IMR-90 (cell line): ENCODE results near the gene BCCIP. TPM values are rescaled to one million over a fixed set of nuclear protein-coding genes. Genes with fewer than 3 reads are reported as not detected.

Experiments
- ATAC-seq: fragments of 200-7000 bp; cut with Tn5 transposase; 2 replicates; pipeline ENCODE4 v1.9.1; 2020; ENCODE audit warnings: low read depth, mild to moderate bottlenecking, moderate library complexity
- BruUV-seq: library from RNA; stranded (reverse); fragments of 400-500 nt; replicated peaks from 2 replicates; lab custom pipeline; 2021; lab: Mats Ljungman, UMichigan
- CTCF ChIA-PET: fragments of 300-600 bp; formaldehyde crosslinking; extraction: SDS; loops from one replicate; lab custom pipeline; 2021; ENCODE audit warnings: antibody characterized with exemption; lab: Yijun Ruan, JAX
- POLR2A ChIA-PET: fragments of 300-600 bp; sonication (Branson Sonifier 250); formaldehyde crosslinking; loops from one replicate; lab custom pipeline; 2022; ENCODE audit warnings: antibody characterized with exemption; ENCODE audit not compliant: unreplicated experiment; lab: Charles Lee
- DNase-seq: peaks from one replicate; pipeline ENCODE4 v3.0.0; 2013
- H2AFZ ChIP-seq: replicated peaks from 2 replicates; pipeline ENCODE3; 2013; ENCODE audit warnings: low read length, mild to moderate bottlenecking; ENCODE audit not compliant: poor library complexity
- H2AK5ac ChIP-seq: 2 replicates; pipeline ENCODE4 v1.6.1; 2013; ENCODE audit warnings: low read depth, low read length, inconsistent platforms
- H2AK9ac ChIP-seq: replicated peaks from 2 replicates; pipeline ENCODE3; 2013; ENCODE audit warnings: mild to moderate bottlenecking, low read depth, low read length, moderate library complexity; ENCODE audit not compliant: poor library complexity
- H2BK120ac ChIP-seq: 2 replicates; pipeline ENCODE4 v1.6.1; 2013; ENCODE audit warnings: low read depth, low read length, inconsistent platforms
- H2BK15ac ChIP-seq: 3 replicates; pipeline ENCODE4 v1.6.1; 2013; ENCODE audit warnings: low read depth, low read length, inconsistent platforms
- H2BK20ac ChIP-seq: 2 replicates; pipeline ENCODE4 v1.6.1; 2013; ENCODE audit warnings: low read depth, mild to moderate bottlenecking, inconsistent platforms, low read length, moderate library complexity
- H2BK5ac ChIP-seq: 2 replicates; pipeline ENCODE4 v1.6.1; 2013; ENCODE audit warnings: mild to moderate bottlenecking, low read depth, low read length, inconsistent platforms; ENCODE audit not compliant: poor library complexity, severe bottlenecking
- H3K14ac ChIP-seq: replicated peaks from 2 replicates; pipeline ENCODE4 v1.6.1; 2013; ENCODE audit warnings: low read depth, low read length, inconsistent platforms
- H3K18ac ChIP-seq: 2 replicates; pipeline ENCODE4 v1.6.1; 2013; ENCODE audit warnings: low read depth, low read length, control low read depth
- H3K23ac ChIP-seq: 2 replicates; pipeline ENCODE4 v1.6.1; 2013; ENCODE audit warnings: low read depth, low read length, inconsistent platforms
- H3K27ac ChIP-seq: 2 replicates; pipeline ENCODE4 v1.5.1; 2013; ENCODE audit warnings: mild to moderate bottlenecking, control low read depth, low read length; ENCODE audit not compliant: insufficient read depth
- H3K27me3 ChIP-seq: 2 replicates; pipeline ENCODE4 v1.6.1; 2013; ENCODE audit warnings: low read length; ENCODE audit not compliant: control insufficient read depth, insufficient read depth
- H3K36me3 ChIP-seq: 2 replicates; pipeline ENCODE4 v1.6.1; 2013; ENCODE audit warnings: low read length, mixed read lengths; ENCODE audit not compliant: control insufficient read depth, insufficient read depth
- H3K4ac ChIP-seq: 2 replicates; pipeline ENCODE4 v1.6.1; 2013; ENCODE audit warnings: low read depth, low read length, inconsistent platforms
- H3K4me1 ChIP-seq: 2 replicates; pipeline ENCODE4 v1.6.1; 2013; ENCODE audit warnings: low read length, mixed read lengths; ENCODE audit not compliant: control insufficient read depth, insufficient read depth
- H3K4me2 ChIP-seq: 2 replicates; pipeline ENCODE4 v1.6.1; 2013; ENCODE audit warnings: low read depth, mild to moderate bottlenecking, control low read depth, low read length, moderate library complexity
- H3K4me3 ChIP-seq: 2 replicates; pipeline ENCODE4 v1.5.1; 2013; ENCODE audit warnings: low read depth, mild to moderate bottlenecking, control low read depth, low read length, moderate library complexity; ENCODE audit not compliant: insufficient read depth
- H3K56ac ChIP-seq: 2 replicates; pipeline ENCODE4 v1.6.1; 2013; ENCODE audit warnings: low read length, inconsistent platforms; ENCODE audit not compliant: insufficient read depth; ENCODE audit errors: extremely low read depth
- H3K79me1 ChIP-seq, 2 experiments: 2 replicates each; pipeline ENCODE4 v1.6.1; 2013; ENCODE audit warnings: low read length in 2 of 2, inconsistent platforms in 1 of 2, low read depth in 1 of 2
- H3K9ac ChIP-seq: 2 replicates; pipeline ENCODE4 v1.6.1; 2013; ENCODE audit warnings: low read depth, low read length, control low read depth
- H3K9me1 ChIP-seq: 2 replicates; pipeline ENCODE4 v1.6.1; 2013; ENCODE audit warnings: low read length, inconsistent platforms; ENCODE audit not compliant: insufficient read depth
- H3K9me3 ChIP-seq: 2 replicates; pipeline ENCODE4 v1.6.1; 2013; ENCODE audit warnings: low read length; ENCODE audit not compliant: control insufficient read depth, insufficient read depth
- H4K20me1 ChIP-seq: 2 replicates; pipeline ENCODE4 v1.6.1; 2013; ENCODE audit warnings: low read length, inconsistent platforms; ENCODE audit not compliant: insufficient read depth
- H4K5ac ChIP-seq: 2 replicates; pipeline ENCODE4 v1.6.1; 2013; ENCODE audit warnings: mild to moderate bottlenecking, low read depth, low read length, control low read depth
- H4K8ac ChIP-seq, 2 experiments: 2 replicates each; pipeline ENCODE4 v1.6.1; 2013; ENCODE audit warnings: low read depth in 2 of 2, low read length in 2 of 2, control low read depth in 1 of 2, inconsistent platforms in 1 of 2
- H4K91ac ChIP-seq: 2 replicates; pipeline ENCODE4 v1.6.1; 2013; ENCODE audit warnings: low read depth, low read length, inconsistent platforms; ENCODE audit not compliant: insufficient read depth
- BHLHE40 ChIP-seq: fragments of 150-350 bp; IDR thresholded peaks from 2 replicates; pipeline ENCODE4 v1.6.1; 2016; ENCODE audit warnings: mild to moderate bottlenecking, low read depth, low read length
- CEBPB ChIP-seq: IDR thresholded peaks from 2 replicates; pipeline ENCODE4 v1.6.1; 2012; ENCODE audit warnings: low read depth, low read length, improper control_type of control experiment
- CHD1 ChIP-seq: IDR thresholded peaks from 2 replicates; pipeline ENCODE4 v1.6.1; 2012; ENCODE audit warnings: low read depth, low read length, improper control_type of control experiment
- FOS ChIP-seq: fragments of 150-350 bp; IDR thresholded peaks from 2 replicates; pipeline ENCODE4 v1.6.1; 2016; ENCODE audit warnings: low read depth, low read length
- MAFK ChIP-seq: IDR thresholded peaks from 2 replicates; pipeline ENCODE4 v1.6.1; 2012; ENCODE audit warnings: low read depth, low read length, improper control_type of control experiment
- MAZ ChIP-seq: IDR thresholded peaks from 2 replicates; pipeline ENCODE4 v1.6.1; 2012; ENCODE audit warnings: low read depth, mild to moderate bottlenecking, low read length, improper control_type of control experiment, moderate library complexity, borderline replicate concordance
- MXI1 ChIP-seq: IDR thresholded peaks from 2 replicates; pipeline ENCODE4 v1.6.1; 2012; ENCODE audit warnings: low read depth, mild to moderate bottlenecking, low read length, moderate library complexity, borderline replicate concordance
- NFE2L2 ChIP-seq: fragments of 150-350 bp; IDR thresholded peaks from 2 replicates; pipeline ENCODE4 v1.6.1; 2016; ENCODE audit warnings: low read depth, mild to moderate bottlenecking, low read length
- POLR2A ChIP-seq: IDR thresholded peaks from 2 replicates; pipeline ENCODE4 v1.6.1; 2012; ENCODE audit warnings: mild to moderate bottlenecking, low read depth, low read length
- RAD21 ChIP-seq: IDR thresholded peaks from 2 replicates; pipeline ENCODE4 v1.6.1; 2012; ENCODE audit warnings: low read length, improper control_type of control experiment
- RCOR1 ChIP-seq: IDR thresholded peaks from 2 replicates; pipeline ENCODE4 v1.6.1; 2012; ENCODE audit warnings: mild to moderate bottlenecking, low read length, improper control_type of control experiment; ENCODE audit not compliant: insufficient replicate concordance
- RFX5 ChIP-seq: IDR thresholded peaks from 2 replicates; pipeline ENCODE4 v1.8.0; 2012; ENCODE audit warnings: low read depth, mild to moderate bottlenecking, low read length, moderate library complexity
- SMC3 ChIP-seq: fragments of 150-350 bp; IDR thresholded peaks from 2 replicates; pipeline ENCODE4 v1.6.1; 2016; ENCODE audit warnings: low read depth, mild to moderate bottlenecking, antibody characterized with exemption, low read length, moderate library complexity
- WGBS, 2 experiments: methylation state at CpG; one replicate each; pipeline versions ENCODE4 v1.1.5 to v1.1.7; 2013; ENCODE audit warnings: missing lambda C conversion rate in 2 of 2; ENCODE audit not compliant: insufficient read length in 1 of 2; ENCODE audit errors: extremely low coverage in 2 of 2; 5-methylcytosine and 5-hydroxymethylcytosine counted together
- dilution Hi-C: fragments of 300-500 bp; cut with HindIII; formaldehyde crosslinking; loops from one replicate; pipeline ENCODE4 v1.14.3; 2018; ENCODE audit warnings: low sequenced_read_pairs; ENCODE audit not compliant: unreplicated experiment
- in situ Hi-C: fragments of 300-500 bp; cut with MboI; formaldehyde crosslinking; loops from 3 replicates; pipeline ENCODE4 v1.14.3; 2019; ENCODE audit warnings: low sequenced_read_pairs, inconsistent platforms, mixed read lengths
- intact Hi-C: fragments of 100-400 bp; cut with micrococcal nuclease; formaldehyde crosslinking; loops from 2 replicates; pipeline ENCODE4 v1.10.0; 2022
- polyA plus RNA-seq, 3 experiments: library from polyadenylated mRNA; depleted of rRNA; stranded (reverse); fragments of >200 nt; gene quantifications; 2 replicates each; pipeline ENCODE4 v1.2.3, GENCODE V29; 2012; ENCODE audit warnings: low replicate concordance in 1 of 3
- total RNA-seq: library from RNA; depleted of rRNA; stranded (reverse); fragments of >200 nt; gene quantifications from 2 replicates; pipeline ENCODE4 v1.2.3, GENCODE V29; 2012
- TF ChIP-seq, protein P1 (sequence below): fragments of 150-350 bp; IDR thresholded peaks from 2 replicates; pipeline ENCODE4 v1.6.1; 2017; ENCODE audit warnings: mild to moderate bottlenecking, antibody characterized with exemption, low read length, low read depth
- TF ChIP-seq, protein P2 (sequence below): conservative IDR thresholded peaks from 2 replicates; pipeline ENCODE4 v1.5.1; 2012; ENCODE audit warnings: mild to moderate bottlenecking, low read depth, low read length, improper control_type of control experiment
- TF ChIP-seq, protein P3 (sequence below): fragments of 150-350 bp; IDR thresholded peaks from 2 replicates; pipeline ENCODE4 v1.6.1; 2016; ENCODE audit warnings: low read depth, mild to moderate bottlenecking, low read length, moderate library complexity, borderline replicate concordance

The BCCIP gene
- total and polyA plus RNA-seq, 2 of the 4 experiments (the other 2 are of a cell fraction) = 31.9 to 49.2 TPM

DNA sequence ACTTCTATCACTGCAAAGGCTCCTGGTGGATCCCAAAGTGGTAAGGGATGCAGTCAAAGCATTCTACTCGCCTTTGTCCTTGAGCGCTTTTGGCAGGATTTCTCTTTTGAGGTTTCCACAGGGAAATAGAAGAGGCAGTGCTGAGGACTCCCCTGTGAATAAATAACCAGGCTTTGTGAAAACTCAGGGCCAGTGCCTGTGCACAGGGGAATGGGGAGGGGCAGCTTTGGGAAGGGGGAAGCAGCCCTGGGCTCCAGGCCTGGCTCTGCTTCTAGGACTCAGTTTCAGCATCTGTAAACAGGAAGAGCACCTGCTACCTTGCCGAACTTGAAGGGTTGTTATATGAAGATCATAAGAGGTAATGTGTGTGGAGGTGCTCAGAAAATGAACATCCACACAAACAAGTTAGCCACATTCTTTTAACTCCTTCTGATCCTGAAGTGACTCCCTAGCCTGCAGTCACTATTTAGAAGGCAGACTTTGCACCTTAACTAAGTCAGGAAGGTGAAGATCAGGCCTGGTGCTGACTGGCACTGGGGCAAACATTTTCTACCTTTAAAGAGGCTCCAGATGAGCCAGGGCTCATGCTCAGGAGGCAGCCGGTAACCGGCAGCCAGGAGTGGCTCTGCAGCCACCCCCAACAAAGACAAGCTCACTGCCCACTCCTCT is 25.2 kb upstream of the BCCIP start:
- H3K56ac ChIP-seq = no peak overlapping the region
- no peak overlapping the region for H2BK20ac ChIP-seq
- H3K27ac ChIP-seq = no peak overlapping the region
- 72% methylated on average over 4 of the region's 5 CpGs; no CpG with 5 or more reads in 1 of the 2 experiments for WGBS, 2 experiments
- no peak overlapping the region for H3K4me3 ChIP-seq
- TF ChIP-seq BHLHE40 (no peak), POLR2A (no peak), CHD1 (no peak), MAZ (no peak), CEBPB (no peak), RCOR1 (no peak), RFX5 (no peak), MAFK (no peak), RAD21 (no peak), FOS (no peak), NFE2L2 (no peak), MXI1 (no peak), SMC3 (no peak)
- TF ChIP-seq, protein P1, sequence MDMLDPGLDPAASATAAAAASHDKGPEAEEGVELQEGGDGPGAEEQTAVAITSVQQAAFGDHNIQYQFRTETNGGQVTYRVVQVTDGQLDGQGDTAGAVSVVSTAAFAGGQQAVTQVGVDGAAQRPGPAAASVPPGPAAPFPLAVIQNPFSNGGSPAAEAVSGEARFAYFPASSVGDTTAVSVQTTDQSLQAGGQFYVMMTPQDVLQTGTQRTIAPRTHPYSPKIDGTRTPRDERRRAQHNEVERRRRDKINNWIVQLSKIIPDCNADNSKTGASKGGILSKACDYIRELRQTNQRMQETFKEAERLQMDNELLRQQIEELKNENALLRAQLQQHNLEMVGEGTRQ = no peak
- TF ChIP-seq, protein P2, sequence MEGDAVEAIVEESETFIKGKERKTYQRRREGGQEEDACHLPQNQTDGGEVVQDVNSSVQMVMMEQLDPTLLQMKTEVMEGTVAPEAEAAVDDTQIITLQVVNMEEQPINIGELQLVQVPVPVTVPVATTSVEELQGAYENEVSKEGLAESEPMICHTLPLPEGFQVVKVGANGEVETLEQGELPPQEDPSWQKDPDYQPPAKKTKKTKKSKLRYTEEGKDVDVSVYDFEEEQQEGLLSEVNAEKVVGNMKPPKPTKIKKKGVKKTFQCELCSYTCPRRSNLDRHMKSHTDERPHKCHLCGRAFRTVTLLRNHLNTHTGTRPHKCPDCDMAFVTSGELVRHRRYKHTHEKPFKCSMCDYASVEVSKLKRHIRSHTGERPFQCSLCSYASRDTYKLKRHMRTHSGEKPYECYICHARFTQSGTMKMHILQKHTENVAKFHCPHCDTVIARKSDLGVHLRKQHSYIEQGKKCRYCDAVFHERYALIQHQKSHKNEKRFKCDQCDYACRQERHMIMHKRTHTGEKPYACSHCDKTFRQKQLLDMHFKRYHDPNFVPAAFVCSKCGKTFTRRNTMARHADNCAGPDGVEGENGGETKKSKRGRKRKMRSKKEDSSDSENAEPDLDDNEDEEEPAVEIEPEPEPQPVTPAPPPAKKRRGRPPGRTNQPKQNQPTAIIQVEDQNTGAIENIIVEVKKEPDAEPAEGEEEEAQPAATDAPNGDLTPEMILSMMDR = no peak
- TF ChIP-seq, protein P3, sequence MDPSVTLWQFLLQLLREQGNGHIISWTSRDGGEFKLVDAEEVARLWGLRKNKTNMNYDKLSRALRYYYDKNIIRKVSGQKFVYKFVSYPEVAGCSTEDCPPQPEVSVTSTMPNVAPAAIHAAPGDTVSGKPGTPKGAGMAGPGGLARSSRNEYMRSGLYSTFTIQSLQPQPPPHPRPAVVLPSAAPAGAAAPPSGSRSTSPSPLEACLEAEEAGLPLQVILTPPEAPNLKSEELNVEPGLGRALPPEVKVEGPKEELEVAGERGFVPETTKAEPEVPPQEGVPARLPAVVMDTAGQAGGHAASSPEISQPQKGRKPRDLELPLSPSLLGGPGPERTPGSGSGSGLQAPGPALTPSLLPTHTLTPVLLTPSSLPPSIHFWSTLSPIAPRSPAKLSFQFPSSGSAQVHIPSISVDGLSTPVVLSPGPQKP = no peak
- ChIA-PET CTCF (no interaction called here), POLR2A (no interaction called here)
- H3K36me3 ChIP-seq = peaks cover 27% of the 10 kb centered on the region
- H3K4me1 ChIP-seq = no peaks in the 10 kb centered on the region
- no peak overlapping the region for H2AFZ ChIP-seq
- no peaks in the 10 kb centered on the region for H3K9me3 ChIP-seq
- dilution Hi-C loops (no loop called here), intact Hi-C loops (no loop called here), in situ Hi-C loops (no loop called here)
- no peaks in the 10 kb centered on the region for H4K20me1 ChIP-seq
- H2BK5ac ChIP-seq = no peak overlapping the region
- H4K91ac ChIP-seq = no peak overlapping the region
- H4K5ac ChIP-seq = no peak overlapping the region
- no peak overlapping the region for H3K14ac ChIP-seq
- peaks cover 3% of the 10 kb centered on the region for H3K9me1 ChIP-seq
- no TSS peak for BruUV-seq
- no peak overlapping the region for H3K4ac ChIP-seq
- H2BK120ac ChIP-seq = no peak overlapping the region
- ATAC-seq = no peak
- H2AK9ac ChIP-seq = no peak overlapping the region
- DNase-seq = no peak
- H3K18ac ChIP-seq = no peak overlapping the region
- H3K23ac ChIP-seq = no peak overlapping the region
- no peak overlapping the region for H3K9ac ChIP-seq
- H3K27me3 ChIP-seq = no peaks in the 10 kb centered on the region
- no peak overlapping the region for H2AK5ac ChIP-seq
- H2BK15ac ChIP-seq = no peak overlapping the region
- H4K8ac ChIP-seq = no peak overlapping the region
- no peak overlapping the region for H3K4me2 ChIP-seq
- no peaks in the 10 kb centered on the region for H3K79me1 ChIP-seq
